ENCODE results near the gene TRRAP. TPM values are rescaled to one million over a fixed set of nuclear protein-coding genes. Genes with fewer than 3 reads are reported as not detected.

Gene TRRAP
- total and polyA plus RNA-seq, 2 experiments from 2014 or later = 9.0 to 39.4 TPM

DNA sequence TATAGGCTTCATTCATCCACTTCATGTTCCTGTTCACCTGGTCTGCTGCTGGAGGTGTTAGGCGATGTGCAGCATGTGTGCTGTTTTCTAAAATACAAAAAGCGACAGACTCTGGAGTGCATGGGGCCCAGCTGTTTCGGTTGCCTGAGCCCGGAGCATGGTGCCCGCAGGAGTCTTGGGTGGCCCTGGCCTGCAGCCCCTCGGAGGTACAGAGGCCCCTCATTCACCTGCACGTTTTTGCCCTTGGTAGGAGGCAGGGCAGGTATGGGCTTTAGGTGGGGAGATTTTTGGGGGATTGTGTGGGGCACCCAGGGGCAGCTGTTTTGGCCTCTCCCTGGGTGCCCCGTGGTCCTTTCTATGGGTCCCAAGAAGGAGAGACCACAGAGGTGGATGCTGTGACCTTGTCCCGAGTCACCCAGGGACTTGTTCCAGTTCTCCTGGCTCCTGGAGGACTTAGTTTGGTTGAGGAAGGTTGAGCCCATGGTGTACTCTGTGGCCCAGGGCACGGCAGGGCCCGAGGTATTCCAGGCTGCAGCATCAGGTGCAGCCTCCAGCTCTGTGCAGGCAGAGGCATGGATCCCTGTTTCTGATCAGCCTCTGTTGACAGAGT, 130.7 kb downstream of the TRRAP start:
- H3K27ac ChIP-seq = peak overlapping the region; percentile 31
- H3K36me3 ChIP-seq = peaks cover 58% of the 10 kb centered on the region
- H3K4me1 ChIP-seq (ENCODE audit: low read depth) = peaks cover 7% of the 10 kb centered on the region
- no peaks in the 10 kb centered on the region for H3K27me3 ChIP-seq
- DNase-seq (ENCODE audit: low read depth in 1 of 2, low spot score in 1 of 2) = no peak
- no peak overlapping the region for H3K4me3 ChIP-seq
- no peaks in the 10 kb centered on the region for H3K9me3 ChIP-seq (ENCODE audit: low read depth)
- no peak for TF ChIP-seq CTCF (IDR thresholded peaks at IDR 0.05; ENCODE audit: low read depth, low read length)

- no peak for TF ChIP-seq CTCF (IDR thresholded peaks at IDR 0.05; ENCODE audit: low read depth, low read length)
- H3K27me3 ChIP-seq = no peaks in the 10 kb centered on the region
- H3K4me1 ChIP-seq (ENCODE audit: low read depth) = peaks cover 7% of the 10 kb centered on the region
- no peaks in the 10 kb centered on the region for H3K9me3 ChIP-seq (ENCODE audit: low read depth)
- peaks cover 63% of the 10 kb centered on the region for H3K36me3 ChIP-seq
- H3K4me3 ChIP-seq = no peak overlapping the region
- DNase-seq (ENCODE audit: low read depth in 1 of 2, low spot score in 1 of 2) = no peak
- peak overlapping the region; percentile 39 for H3K27ac ChIP-seq
Measured at GRCh38 chr7:99010281-99010680, 131.9 kb downstream of the TRRAP start.

- H3K4me3 ChIP-seq = no peak overlapping the region
- DNase-seq (ENCODE audit: low read depth in 1 of 2, low spot score in 1 of 2) = no peak
- peaks cover 7% of the 10 kb centered on the region for H3K4me1 ChIP-seq (ENCODE audit: low read depth)
- H3K27me3 ChIP-seq = no peaks in the 10 kb centered on the region
- no peak for TF ChIP-seq CTCF (IDR thresholded peaks at IDR 0.05; ENCODE audit: low read depth, low read length)
- H3K27ac ChIP-seq = no peak overlapping the region
- H3K36me3 ChIP-seq = peaks cover 59% of the 10 kb centered on the region
- H3K9me3 ChIP-seq (ENCODE audit: low read depth) = no peaks in the 10 kb centered on the region
Measured at GRCh38 chr7:99011341-99011705, 133.0 kb downstream of the TRRAP start.

DNA sequence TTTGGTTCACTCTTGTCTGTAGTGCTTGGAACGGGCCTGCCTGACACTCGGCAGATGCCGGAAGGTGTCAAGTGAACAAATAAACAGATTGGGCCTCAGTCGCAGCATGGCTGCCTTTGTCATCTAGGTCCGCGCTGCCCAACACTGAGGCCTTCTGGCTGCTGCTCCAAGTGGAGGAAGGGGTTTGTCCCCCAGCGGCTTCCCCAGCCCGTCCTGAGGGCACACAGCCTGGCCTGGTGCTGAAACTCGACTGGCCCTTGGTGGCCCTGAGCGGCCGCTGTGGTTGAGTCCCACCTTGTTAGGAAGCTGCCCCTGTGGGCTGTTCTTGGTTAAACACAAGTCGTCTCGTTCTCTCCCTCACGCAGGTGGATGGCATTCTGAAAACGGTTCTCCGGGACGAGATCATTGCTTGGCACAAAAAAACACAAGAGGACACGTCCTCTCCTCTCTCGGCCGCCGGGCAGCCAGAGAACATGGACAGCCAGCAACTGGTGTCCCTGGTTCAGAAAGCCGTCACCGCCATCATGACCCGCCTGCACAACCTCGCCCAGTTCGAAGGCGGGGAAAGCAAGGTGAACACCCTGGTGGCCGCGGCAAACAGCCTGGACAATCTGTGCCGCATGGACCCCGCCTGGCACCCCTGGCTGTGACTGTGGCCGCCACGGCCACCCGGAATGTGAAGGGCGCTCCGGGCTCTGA, 133.5 kb downstream of the TRRAP start:
- no peaks in the 10 kb centered on the region for H3K27me3 ChIP-seq
- H3K9me3 ChIP-seq (ENCODE audit: low read depth) = no peaks in the 10 kb centered on the region
- no peak overlapping the region for H3K4me3 ChIP-seq
- H3K27ac ChIP-seq = no peak overlapping the region
- peaks cover 7% of the 10 kb centered on the region for H3K4me1 ChIP-seq (ENCODE audit: low read depth)
- DNase-seq (ENCODE audit: low read depth in 1 of 2, low spot score in 1 of 2) = no peak
- H3K36me3 ChIP-seq = peaks cover 58% of the 10 kb centered on the region
- no peak for TF ChIP-seq CTCF (IDR thresholded peaks at IDR 0.05; ENCODE audit: low read depth, low read length)

GRCh38 chr7:99012722-99013121, 134.4 kb downstream of the TRRAP start:
- DNase-seq (ENCODE audit: low read depth in 1 of 2, low spot score in 1 of 2) = no peak
- H3K36me3 ChIP-seq = peaks cover 55% of the 10 kb centered on the region
- TF ChIP-seq CTCF (IDR thresholded peaks at IDR 0.05; ENCODE audit: low read depth, low read length) = no peak
- no peaks in the 10 kb centered on the region for H3K9me3 ChIP-seq (ENCODE audit: low read depth)
- H3K27ac ChIP-seq = no peak overlapping the region
- no peaks in the 10 kb centered on the region for H3K27me3 ChIP-seq
- peaks cover 7% of the 10 kb centered on the region for H3K4me1 ChIP-seq (ENCODE audit: low read depth)
- no peak overlapping the region for H3K4me3 ChIP-seq
